ENCODE results near the gene PLXNC1. TPM values are rescaled to one million over a fixed set of nuclear protein-coding genes. Genes with fewer than 3 reads are reported as not detected.

PLXNC1 gene
- total and polyA plus RNA-seq, 9 of the 15 experiments (the other 6 are each of a cell fraction or from before 2014, with no cell fraction given): 0.08 to 0.87 (median 0.28) TPM

- no peak for TF ChIP-seq CUX1 (CRISPR knock-in tag; IDR thresholded peaks at IDR 0.05)
- TF ChIP-seq GTF2B (IDR thresholded peaks at IDR 0.05; ENCODE audit: extremely low read depth, insufficient read length): no peak
- TF ChIP-seq CREB3L1 (IDR thresholded peaks at IDR 0.05; ENCODE audit: borderline replicate concordance, low read depth): no peak
- no peak for TF ChIP-seq RREB1 (CRISPR knock-in tag; IDR thresholded peaks at IDR 0.05)
- TF ChIP-seq PHF20 (IDR thresholded peaks at IDR 0.05; ENCODE audit: partially characterized antibody): no peak
- no peak for TF ChIP-seq HMG20A (CRISPR knock-in tag; conservative IDR thresholded peaks at IDR 0.05)
- TF ChIP-seq SIN3B (IDR thresholded peaks at IDR 0.05; ENCODE audit: low read depth): no peak
- TF ChIP-seq ZBTB26 (CRISPR knock-in tag; IDR thresholded peaks at IDR 0.05): no peak
- TF ChIP-seq GATA2 (CRISPR knock-in tag; IDR thresholded peaks at IDR 0.05): peak; percentile 25; the same call in 1 of the 2 replicates
Measured at GRCh38 chr12:94169966-94170689, 21.8 kb downstream of the PLXNC1 start (continued).

Measured in K562 (cell line).